ENCODE data around the gene BLZF1. TPM values are rescaled to one million over a fixed set of nuclear protein-coding genes. Genes with fewer than 3 reads are reported as not detected.
"Not testable (repeated sequence)": the region's sequence is repeated elsewhere in the genome, so short reads cannot be mapped to it uniquely, and the experiment has no call there.

The BLZF1 gene
- total and polyA plus RNA-seq, 2 of the 8 experiments (the other 6 are each of a cell fraction or from before 2014, with no cell fraction given), result 1.8 to 10.3 TPM

DNA sequence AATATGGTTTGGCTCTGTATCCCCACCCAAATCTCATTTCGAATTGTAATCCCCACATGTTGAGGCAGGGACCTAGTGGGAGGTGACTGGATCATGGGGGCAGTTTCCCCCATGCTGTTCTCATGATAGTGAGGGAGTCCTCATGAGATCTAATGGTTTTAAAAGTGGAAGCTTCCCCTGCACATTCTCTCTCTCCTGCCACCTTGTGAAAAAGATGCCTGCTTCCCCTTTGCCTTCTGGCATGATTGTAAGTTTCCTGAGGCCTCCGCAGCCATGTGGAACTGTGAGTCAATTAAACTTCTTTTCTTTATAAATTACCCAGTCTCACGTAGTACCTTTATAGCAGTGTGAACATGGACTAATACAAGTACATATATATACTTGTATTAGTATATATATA lies 25.9 kb upstream of the BLZF1 start:
- H4K5ac ChIP-seq (ENCODE audit: insufficient read length, low read depth, low read length); H3K4me3 ChIP-seq (ENCODE audit: extremely low read depth in 1 of 4, insufficient read depth in 2 of 4, low read depth in 3 of 4, low read length in 4 of 4); H2BK12ac ChIP-seq (ENCODE audit: low read depth, low read length); H2BK120ac ChIP-seq (replicated peaks; ENCODE audit: low read depth, low read length); H4K8ac ChIP-seq (ENCODE audit: extremely low read depth, insufficient read depth, low read length); H3K4ac ChIP-seq (replicated peaks; ENCODE audit: insufficient read length, low read depth, low read length); H3K23ac ChIP-seq (ENCODE audit: insufficient read length); H3K4me1 ChIP-seq (replicated peaks in 1 of 4; ENCODE audit: control insufficient read depth in 3 of 4, insufficient read depth in 4 of 4, low read length in 3 of 4); H3K18ac ChIP-seq (ENCODE audit: extremely low read depth, low read length); H2AFZ ChIP-seq (ENCODE audit: low read length); H3K23me2 ChIP-seq (ENCODE audit: low read depth, low read length); FAIRE-seq; H2BK15ac ChIP-seq (ENCODE audit: low read length); H2AK5ac ChIP-seq (ENCODE audit: low read depth, low read length); H3K27me3 ChIP-seq (replicated peaks in 1 of 4; ENCODE audit: control insufficient read depth in 3 of 4, extremely low read depth in 1 of 4, insufficient read depth in 3 of 4, low read length in 3 of 4); H3K27ac ChIP-seq (ENCODE audit: low read depth, low read length); H3K9ac ChIP-seq (replicated peaks in 1 of 4; ENCODE audit: extremely low read depth in 1 of 4, low read depth in 3 of 4, low read length in 3 of 4); H2BK5ac ChIP-seq (ENCODE audit: low read depth, low read length); DNase-seq (ENCODE audit: low read depth in 1 of 2, low spot score in 2 of 2); POLR2A ChIA-PET (ENCODE audit: partially characterized antibody); H3K79me1 ChIP-seq (ENCODE audit: low read depth, low read length); H4K20me1 ChIP-seq (replicated peaks in 1 of 2; ENCODE audit: control insufficient read depth in 1 of 2, insufficient read depth in 2 of 2, low read length in 2 of 2); H3K79me2 ChIP-seq (ENCODE audit: control insufficient read depth in 1 of 2, insufficient read depth in 2 of 2, low read length in 2 of 2); H3K4me2 ChIP-seq (ENCODE audit: insufficient read depth in 1 of 2, low read depth in 2 of 2, low read length in 2 of 2); H2BK20ac ChIP-seq (ENCODE audit: low read length); H3K56ac ChIP-seq (replicated peaks; ENCODE audit: insufficient read length, low read depth, low read length); H3K36me3 ChIP-seq (ENCODE audit: control insufficient read depth in 2 of 4, insufficient read depth in 4 of 4, low read length in 3 of 4); H3K14ac ChIP-seq (ENCODE audit: insufficient read length); H4K91ac ChIP-seq (replicated peaks; ENCODE audit: insufficient read length, low read length): not testable (repeated sequence)
- WGBS, 2 experiments (ENCODE audit: extremely low coverage in 1 of 2, insufficient coverage in 1 of 2, insufficient read length in 1 of 2, insufficient replicate concordance in 2 of 2, low coverage in 1 of 2, low lambda C conversion rate in 2 of 2, missing lambda C conversion rate in 1 of 2), result 98% methylated on average over 3 of the region's 3 CpGs; no CpG with 5 or more reads in 1 of the 2 experiments
- peaks cover 6 to 13% of the 10 kb centered on the region in 2 experiments; a peak in 3 of 4 replicates for H3K9me3 ChIP-seq (ENCODE audit: insufficient read depth in 2 of 2, low read depth in 1 of 2, low read length in 1 of 2)
- CTCF ChIA-PET (ENCODE audit: partially characterized antibody), result interaction anchor here (0.7 kb wide), 1 partner anchor 1107 kb away, joined by 3 read pairs; no protein-coding TSS in a partner anchor
